Stimulated activated CD4-positive, alpha-beta T cell treated with anti-CD3 and anti-CD28 coated beads, TNF-alpha, amount 100 ng/mL, for 24 hours (primary cell): ENCODE results near the gene SPINDOC.
A peak's percentile ranks its signal among the peaks of the same experiment; 100 is the strongest.
"Not testable (repeated sequence)": the region's sequence is repeated elsewhere in the genome, so short reads cannot be mapped to it uniquely, and the experiment has no call there.

ENCODE experiments used
- DNase-seq, 3 experiments: peaks; one replicate each; pipeline ENCODE4 v3.0.0-alpha.2; 2020; ENCODE audit warnings: low read depth in 3 of 3

SPINDOC gene

DNA sequence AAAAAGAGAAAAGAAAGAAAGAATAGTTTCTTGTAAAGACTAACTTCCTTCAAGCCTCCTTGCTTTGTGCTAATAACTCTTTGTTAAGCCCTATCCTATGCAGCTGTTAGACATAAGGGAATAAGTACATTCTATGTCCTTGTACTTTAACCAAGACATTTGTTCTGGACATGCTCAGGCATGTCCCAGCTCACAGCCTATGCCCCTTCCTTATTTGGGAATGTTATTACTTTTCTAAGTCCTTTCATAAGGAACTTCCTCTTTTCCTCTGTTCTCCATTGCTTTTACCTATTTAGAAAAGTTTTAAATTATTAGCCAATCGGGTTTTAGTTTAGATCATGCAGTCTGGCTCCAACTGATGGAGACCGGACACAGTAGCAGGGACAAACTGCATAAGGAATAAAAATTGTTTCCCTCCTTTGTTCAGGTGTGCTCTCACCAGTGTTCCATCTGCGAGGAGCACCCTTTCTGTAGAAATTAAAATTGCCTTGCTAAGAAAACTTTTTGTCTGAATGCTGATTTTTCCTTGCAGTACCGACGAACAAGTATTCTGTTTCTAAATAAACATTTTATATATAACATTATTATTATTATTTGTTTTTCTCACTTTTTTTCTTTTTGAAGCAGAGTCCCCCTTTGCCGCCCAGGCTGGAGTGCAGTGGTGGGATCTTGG, 21.6 kb upstream of the SPINDOC start:
- no peak for DNase-seq

GRCh38 chr11:63793161-63793560, 20.1 kb upstream of the SPINDOC start:
- no peak for DNase-seq

DNA sequence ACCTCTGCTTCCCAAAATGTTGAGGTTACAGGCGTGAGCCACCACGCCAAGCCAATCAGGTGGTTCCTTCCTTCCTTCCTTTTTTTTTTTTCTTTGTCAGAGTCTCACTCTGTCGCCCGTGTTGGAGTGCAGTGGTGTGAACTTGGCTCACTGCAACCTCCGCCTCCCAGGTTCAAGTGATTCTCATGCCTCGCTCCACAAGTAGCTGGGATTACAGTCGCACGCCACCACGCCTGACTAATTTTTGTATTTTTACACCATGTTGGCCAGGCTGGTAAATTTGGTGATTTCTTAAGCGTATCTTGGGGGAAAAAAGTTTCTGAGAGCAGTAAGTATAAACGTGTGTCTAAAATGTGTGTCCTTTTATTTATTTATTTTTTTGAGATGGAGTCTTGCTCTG, 18.2 kb upstream of the SPINDOC start:
- no peak for DNase-seq

- no peak for DNase-seq
Observed at GRCh38 chr11:63800921-63801320, 12.3 kb upstream of the SPINDOC start.

GRCh38 chr11:63802637-63803414, 10.4 kb upstream of the SPINDOC start:
- no peak for DNase-seq

DNA sequence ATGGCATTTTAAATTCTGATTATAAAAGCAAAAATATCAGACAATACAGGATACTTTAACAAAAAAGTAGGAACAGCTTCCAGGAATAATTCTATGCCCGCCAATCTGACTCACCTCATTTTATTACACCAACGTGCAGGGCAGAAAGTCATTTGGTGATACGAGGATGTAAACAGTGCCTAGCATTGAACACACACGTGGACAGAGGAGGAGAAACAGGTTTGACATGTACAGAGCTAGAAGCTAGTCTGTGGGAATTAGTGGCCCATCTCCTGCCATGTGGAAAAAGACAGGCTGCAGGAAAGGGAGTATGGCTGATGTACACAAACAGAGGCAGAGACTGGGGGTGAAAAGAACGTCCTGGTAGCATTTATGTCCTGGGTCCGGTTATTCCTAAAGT, 9.0 kb upstream of the SPINDOC start:
- no peak for DNase-seq

GRCh38 chr11:63805844-63806415, 7.3 kb upstream of the SPINDOC start:
- no peak for DNase-seq

- DNase-seq = not testable (repeated sequence)
Observed at GRCh38 chr11:63810383-63810782, 2.9 kb upstream of the SPINDOC start.

GRCh38 chr11:63811522-63811921, 1.7 kb upstream of the SPINDOC start:
- DNase-seq = no peak

DNA sequence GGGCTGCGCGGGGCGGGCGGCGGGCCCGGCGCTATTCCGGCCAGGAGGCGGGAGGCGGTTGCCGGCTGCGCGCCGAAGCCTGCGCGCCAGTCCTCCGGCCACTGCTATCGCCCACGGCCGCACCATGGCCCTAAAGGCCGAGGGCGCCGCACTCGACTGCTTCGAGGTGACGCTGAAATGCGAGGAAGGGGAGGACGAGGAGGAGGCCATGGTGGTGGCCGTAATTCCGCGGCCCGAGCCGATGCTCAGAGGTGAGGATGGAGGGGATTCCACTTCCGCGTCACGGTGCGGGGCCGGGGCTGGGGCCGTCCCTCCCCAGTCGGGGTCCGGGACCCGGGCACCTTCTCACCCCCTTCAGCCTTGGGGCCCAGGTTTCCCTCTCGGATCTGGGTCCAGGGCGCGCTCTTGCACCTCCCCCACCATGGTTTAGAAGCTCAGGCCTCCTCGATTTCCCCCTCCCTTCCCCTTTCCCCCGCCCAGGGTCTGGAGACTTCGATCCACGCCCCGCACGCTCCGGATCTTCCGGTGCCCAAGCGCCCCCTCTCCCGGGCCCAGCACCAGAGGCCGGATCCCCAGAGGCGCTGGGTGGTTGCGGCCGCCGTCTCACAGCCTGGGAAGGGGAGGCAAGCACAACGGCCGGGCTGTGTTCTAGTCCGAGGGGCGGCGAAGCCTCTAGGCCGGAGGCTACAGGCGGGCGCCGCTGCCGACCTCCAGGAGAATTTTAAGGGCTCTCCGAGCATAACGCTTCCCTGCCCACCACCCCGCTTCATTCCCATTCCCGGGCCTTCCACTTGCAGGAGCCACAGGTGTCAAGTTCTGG, 517 bp downstream of the SPINDOC start:
- peak in 1 of 3 experiments; percentile 47 for DNase-seq

- no peak for DNase-seq
Observed at GRCh38 chr11:63814383-63814736, 1.1 kb downstream of the SPINDOC start.

GRCh38 chr11:63816166-63816565, 2.9 kb downstream of the SPINDOC start:
- DNase-seq = no peak

- no peak for DNase-seq
Observed at GRCh38 chr11:63816732-63817131, 3.5 kb downstream of the SPINDOC start.

DNA sequence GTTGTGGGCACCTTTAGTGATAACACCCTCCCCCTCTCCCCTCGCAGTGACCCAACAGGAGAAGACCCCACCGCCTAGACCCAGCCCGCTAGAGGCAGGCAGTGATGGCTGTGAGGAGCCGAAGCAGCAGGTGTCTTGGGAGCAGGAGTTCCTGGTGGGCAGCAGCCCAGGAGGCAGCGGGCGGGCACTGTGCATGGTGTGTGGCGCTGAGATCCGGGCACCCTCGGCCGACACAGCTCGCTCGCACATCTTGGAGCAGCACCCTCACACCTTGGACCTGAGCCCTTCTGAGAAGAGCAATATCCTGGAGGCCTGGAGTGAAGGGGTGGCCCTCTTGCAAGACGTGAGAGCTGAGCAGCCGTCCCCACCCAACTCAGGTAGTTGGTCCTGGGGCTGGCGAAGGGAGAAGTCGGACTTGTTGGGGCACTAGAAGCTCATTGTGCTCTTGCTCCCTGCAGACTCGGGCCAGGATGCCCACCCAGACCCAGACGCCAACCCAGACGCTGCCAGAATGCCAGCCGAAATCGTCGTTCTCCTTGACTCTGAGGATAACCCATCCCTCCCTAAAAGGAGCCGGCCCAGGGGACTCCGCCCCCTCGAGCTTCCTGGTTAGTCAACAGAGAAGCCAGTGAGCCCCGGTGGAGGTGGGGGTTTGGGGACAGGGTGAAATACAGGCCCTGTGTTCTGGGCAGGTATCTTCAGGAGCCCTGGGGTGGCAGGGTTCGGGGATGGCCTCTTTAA, 4.7 kb downstream of the SPINDOC start:
- no peak for DNase-seq

DNA sequence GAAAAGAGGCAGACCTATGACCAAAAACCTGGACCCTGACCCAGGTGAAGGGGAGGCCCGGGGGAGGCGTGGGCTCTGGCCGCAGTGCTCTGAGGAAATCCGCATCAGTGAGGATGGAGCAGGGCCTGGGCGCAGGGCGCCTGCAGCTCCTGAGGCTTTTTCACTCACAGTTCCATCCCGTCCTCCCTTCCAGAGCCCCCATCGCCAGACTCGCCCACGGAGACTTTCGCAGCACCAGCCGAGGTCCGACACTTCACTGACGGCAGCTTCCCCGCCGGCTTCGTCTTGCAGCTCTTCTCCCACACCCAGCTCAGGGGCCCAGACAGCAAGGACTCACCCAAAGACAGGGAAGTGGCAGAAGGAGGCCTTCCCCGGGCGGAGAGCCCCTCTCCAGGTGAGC, 5.4 kb downstream of the SPINDOC start:
- DNase-seq = no peak

GRCh38 chr11:63821411-63821810, 8.2 kb downstream of the SPINDOC start:
- DNase-seq = no peak

DNA sequence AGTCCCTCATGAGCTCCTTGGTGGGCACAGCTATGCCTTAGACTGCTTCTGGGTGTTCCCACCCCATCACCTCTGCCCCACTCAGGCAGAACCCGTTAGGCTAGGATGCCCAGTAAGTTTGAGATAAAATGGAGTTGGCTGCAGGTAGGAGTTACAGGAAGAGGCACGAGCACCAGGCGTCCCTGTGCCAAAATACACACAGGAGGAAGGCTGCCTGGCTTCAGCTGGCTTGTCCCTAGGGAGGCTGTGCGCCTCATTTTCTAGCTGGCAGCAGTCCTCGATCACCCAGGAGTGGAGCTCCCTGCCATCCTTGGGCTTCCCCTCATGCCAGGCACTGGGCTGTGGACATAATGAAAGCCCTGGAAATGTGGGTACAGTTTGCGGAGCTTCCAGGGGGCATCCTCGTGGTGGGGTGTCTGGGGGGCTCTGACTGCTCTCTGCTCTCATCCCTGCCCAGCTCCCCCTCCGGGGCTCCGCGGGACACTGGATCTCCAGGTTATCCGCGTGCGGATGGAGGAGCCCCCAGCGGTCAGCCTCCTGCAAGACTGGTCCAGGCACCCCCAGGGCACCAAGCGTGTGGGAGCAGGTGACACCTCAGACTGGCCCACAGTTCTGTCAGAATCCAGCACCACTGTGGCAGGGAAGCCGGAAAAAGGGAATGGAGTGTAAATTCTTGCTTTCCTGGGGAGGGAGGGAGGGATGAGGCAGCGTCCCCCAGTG, 13.4 kb downstream of the SPINDOC start:
- no peak for DNase-seq

DNA sequence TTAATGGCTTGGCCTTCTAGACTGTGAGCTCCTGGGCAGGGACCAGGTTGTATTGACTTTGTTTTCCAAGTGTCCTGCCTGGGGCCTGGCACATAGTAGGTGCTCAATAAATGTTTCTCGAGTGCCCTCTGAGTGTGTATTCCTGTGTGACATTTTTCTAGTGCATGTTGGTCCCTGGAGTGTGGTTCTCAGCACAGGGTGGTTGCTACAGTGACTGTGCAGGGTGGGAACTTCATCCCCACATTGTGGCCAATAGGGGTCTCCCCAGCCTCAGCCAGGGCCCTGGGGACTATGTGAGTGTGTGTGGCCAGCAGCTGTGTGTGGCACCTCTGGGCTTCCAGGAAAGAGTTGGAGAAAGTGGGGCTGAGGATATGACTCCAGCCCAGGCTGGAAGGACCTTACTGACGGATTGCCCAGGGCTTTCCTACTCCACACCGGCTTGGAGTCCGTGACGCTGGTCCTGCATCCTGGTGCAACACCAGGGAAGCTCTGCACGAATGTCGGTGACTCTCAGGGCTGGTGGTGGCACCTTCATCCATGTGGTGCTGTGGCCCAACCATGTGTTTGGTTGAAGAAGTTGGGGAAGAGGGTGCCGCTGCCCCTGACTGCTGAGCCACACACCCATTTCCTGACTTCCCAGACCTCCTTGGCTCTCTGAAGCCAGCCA, 16.7 kb downstream of the SPINDOC start:
- no peak for DNase-seq

GRCh38 chr11:63831326-63831725, 18.1 kb downstream of the SPINDOC start:
- no peak for DNase-seq

- no peak for DNase-seq
Observed at GRCh38 chr11:63832336-63832735, 19.1 kb downstream of the SPINDOC start.
